SK-N-SH (cell line): ENCODE measurements around the gene WNT9B.

Source experiments
- EZH2phosphoT487 ChIP-seq: fragments of 200-600 bp; sonication (generic); IDR thresholded peaks from 2 replicates; pipeline ENCODE4 v1.6.1; 2017; ENCODE audit warnings: low read depth, mixed run types, mild to moderate bottlenecking, antibody characterized with exemption, moderate library complexity, borderline replicate concordance
- FOXM1 ChIP-seq: IDR thresholded peaks from 2 replicates; pipeline ENCODE4 v1.4.0; 2012; ENCODE audit warnings: low read depth, mild to moderate bottlenecking
- MXI1 ChIP-seq: IDR thresholded peaks from 2 replicates; pipeline ENCODE4 v1.6.1; 2012; ENCODE audit warnings: mild to moderate bottlenecking, low read depth, low read length, improper control_type of control experiment
- NRF1 ChIP-seq: IDR thresholded peaks from 2 replicates; pipeline ENCODE4 v1.6.1; 2012; ENCODE audit warnings: low read depth, mild to moderate bottlenecking, low read length
- RAD21 ChIP-seq: IDR thresholded peaks from 2 replicates; pipeline ENCODE4 v1.6.1; 2012; ENCODE audit warnings: mild to moderate bottlenecking, low read length
- RCOR1 ChIP-seq: fragments of 150-350 bp; IDR thresholded peaks from 2 replicates; pipeline ENCODE4 v1.6.1; 2017; ENCODE audit warnings: antibody characterized with exemption, low read length
- SIN3A ChIP-seq: IDR thresholded peaks from 2 replicates; pipeline ENCODE4 v1.6.1; 2012; ENCODE audit warnings: low read depth, mild to moderate bottlenecking, low read length, moderate library complexity, borderline replicate concordance
- SMC3 ChIP-seq: IDR thresholded peaks from 2 replicates; pipeline ENCODE4 v1.6.1; 2012; ENCODE audit warnings: low read depth, low read length, improper control_type of control experiment
- TCF12 ChIP-seq: IDR thresholded peaks from 2 replicates; pipeline ENCODE4 v1.4.0; 2012
- TEAD4 ChIP-seq: IDR thresholded peaks from 2 replicates; pipeline ENCODE4 v1.4.0; 2012; ENCODE audit warnings: mild to moderate bottlenecking, borderline replicate concordance; ENCODE audit not compliant: insufficient read depth
- USF1 ChIP-seq: IDR thresholded peaks from 2 replicates; pipeline ENCODE4 v1.4.0; 2012; ENCODE audit warnings: low read depth, borderline replicate concordance
- TF ChIP-seq, protein P1 (sequence below): fragments of 200-600 bp; sonication (generic); IDR thresholded peaks from 2 replicates; pipeline ENCODE4 v1.6.1; 2017; ENCODE audit warnings: antibody characterized with exemption, mild to moderate bottlenecking, moderate library complexity
- TF ChIP-seq, protein P2 (sequence below): IDR thresholded peaks from 2 replicates; pipeline ENCODE4 v1.4.0; 2012; ENCODE audit warnings: low read depth, borderline replicate concordance
- TF ChIP-seq, protein P3 (sequence below): IDR thresholded peaks from 2 replicates; pipeline ENCODE4; 2012

GRCh38 chr17:46876926-46877325 is 25.5 kb downstream of the WNT9B start:
- TF ChIP-seq FOXM1 (no peak), EZH2phosphoT487 (no peak), NRF1 (no peak), RAD21 (no peak), TEAD4 (no peak), RCOR1 (no peak), TCF12 (no peak), MXI1 (no peak), USF1 (no peak), SMC3 (no peak), SIN3A (no peak)
- TF ChIP-seq, protein P1, sequence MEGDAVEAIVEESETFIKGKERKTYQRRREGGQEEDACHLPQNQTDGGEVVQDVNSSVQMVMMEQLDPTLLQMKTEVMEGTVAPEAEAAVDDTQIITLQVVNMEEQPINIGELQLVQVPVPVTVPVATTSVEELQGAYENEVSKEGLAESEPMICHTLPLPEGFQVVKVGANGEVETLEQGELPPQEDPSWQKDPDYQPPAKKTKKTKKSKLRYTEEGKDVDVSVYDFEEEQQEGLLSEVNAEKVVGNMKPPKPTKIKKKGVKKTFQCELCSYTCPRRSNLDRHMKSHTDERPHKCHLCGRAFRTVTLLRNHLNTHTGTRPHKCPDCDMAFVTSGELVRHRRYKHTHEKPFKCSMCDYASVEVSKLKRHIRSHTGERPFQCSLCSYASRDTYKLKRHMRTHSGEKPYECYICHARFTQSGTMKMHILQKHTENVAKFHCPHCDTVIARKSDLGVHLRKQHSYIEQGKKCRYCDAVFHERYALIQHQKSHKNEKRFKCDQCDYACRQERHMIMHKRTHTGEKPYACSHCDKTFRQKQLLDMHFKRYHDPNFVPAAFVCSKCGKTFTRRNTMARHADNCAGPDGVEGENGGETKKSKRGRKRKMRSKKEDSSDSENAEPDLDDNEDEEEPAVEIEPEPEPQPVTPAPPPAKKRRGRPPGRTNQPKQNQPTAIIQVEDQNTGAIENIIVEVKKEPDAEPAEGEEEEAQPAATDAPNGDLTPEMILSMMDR, result no peak
- TF ChIP-seq, protein P2, sequence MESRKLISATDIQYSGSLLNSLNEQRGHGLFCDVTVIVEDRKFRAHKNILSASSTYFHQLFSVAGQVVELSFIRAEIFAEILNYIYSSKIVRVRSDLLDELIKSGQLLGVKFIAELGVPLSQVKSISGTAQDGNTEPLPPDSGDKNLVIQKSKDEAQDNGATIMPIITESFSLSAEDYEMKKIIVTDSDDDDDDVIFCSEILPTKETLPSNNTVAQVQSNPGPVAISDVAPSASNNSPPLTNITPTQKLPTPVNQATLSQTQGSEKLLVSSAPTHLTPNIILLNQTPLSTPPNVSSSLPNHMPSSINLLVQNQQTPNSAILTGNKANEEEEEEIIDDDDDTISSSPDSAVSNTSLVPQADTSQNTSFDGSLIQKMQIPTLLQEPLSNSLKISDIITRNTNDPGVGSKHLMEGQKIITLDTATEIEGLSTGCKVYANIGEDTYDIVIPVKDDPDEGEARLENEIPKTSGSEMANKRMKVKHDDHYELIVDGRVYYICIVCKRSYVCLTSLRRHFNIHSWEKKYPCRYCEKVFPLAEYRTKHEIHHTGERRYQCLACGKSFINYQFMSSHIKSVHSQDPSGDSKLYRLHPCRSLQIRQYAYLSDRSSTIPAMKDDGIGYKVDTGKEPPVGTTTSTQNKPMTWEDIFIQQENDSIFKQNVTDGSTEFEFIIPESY, result no peak
- TF ChIP-seq, protein P3, sequence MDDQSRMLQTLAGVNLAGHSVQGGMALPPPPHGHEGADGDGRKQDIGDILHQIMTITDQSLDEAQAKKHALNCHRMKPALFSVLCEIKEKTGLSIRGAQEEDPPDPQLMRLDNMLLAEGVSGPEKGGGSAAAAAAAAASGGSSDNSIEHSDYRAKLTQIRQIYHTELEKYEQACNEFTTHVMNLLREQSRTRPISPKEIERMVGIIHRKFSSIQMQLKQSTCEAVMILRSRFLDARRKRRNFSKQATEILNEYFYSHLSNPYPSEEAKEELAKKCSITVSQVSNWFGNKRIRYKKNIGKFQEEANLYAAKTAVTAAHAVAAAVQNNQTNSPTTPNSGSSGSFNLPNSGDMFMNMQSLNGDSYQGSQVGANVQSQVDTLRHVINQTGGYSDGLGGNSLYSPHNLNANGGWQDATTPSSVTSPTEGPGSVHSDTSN, result no peak
